ENCODE measurements around the gene FLNB. TPM values are rescaled to one million over a fixed set of nuclear protein-coding genes. Genes with fewer than 3 reads are reported as not detected.

The FLNB gene
- total RNA-seq, 1 donor from 2014 or later, result 32.0 TPM

DNA sequence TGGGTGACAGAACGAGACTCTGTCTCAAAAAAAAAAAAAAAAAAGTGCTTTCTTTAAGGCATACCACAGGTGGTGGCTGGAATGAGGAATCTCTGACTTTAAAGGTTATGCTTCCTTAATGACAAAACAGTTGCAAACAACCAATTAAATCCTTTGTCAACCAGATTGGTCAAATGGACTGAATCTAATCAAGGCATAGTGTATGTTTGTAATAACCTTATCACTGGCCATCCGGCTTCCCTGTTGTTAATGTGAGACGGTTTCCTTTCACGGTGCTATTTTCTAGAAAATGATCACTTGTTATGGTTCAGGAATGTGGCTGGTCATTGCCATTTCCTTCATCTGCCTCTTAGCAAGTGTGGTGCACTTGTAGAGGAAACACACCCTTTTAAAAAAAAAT, 75.9 kb downstream of the FLNB start:
- Histone ChIP-seq H3K36me3 (no peaks in the 10 kb centered on the region), H3K4me2 (no peak overlapping the region), H2AFZ (replicated peaks) (no peak overlapping the region), H3F3A (ENCODE audit: low read depth) (no peaks in the 10 kb centered on the region), H3K27ac (no peak overlapping the region), H3K9me3 (ENCODE audit: low read depth) (no peaks in the 10 kb centered on the region), H3K9ac (no peak overlapping the region), H3K4me3 (no peak overlapping the region), H3K27me3 (no peaks in the 10 kb centered on the region), H3K79me2 (ENCODE audit: low read depth) (no peaks in the 10 kb centered on the region), H3K4me1 (no peaks in the 10 kb centered on the region), H4K20me1 (ENCODE audit: low read depth) (no peaks in the 10 kb centered on the region)
- H3K9me3 Mint-ChIP-seq, result no peaks in the 10 kb centered on the region
- no peak overlapping the region for H3K27ac Mint-ChIP-seq
- H3K4me3 Mint-ChIP-seq, result no peak overlapping the region
- no peak for DNase-seq (ENCODE audit: low spot score)
- H3K4me1 Mint-ChIP-seq, result peaks cover 7% of the 10 kb centered on the region
- TF ChIP-seq, protein P1, sequence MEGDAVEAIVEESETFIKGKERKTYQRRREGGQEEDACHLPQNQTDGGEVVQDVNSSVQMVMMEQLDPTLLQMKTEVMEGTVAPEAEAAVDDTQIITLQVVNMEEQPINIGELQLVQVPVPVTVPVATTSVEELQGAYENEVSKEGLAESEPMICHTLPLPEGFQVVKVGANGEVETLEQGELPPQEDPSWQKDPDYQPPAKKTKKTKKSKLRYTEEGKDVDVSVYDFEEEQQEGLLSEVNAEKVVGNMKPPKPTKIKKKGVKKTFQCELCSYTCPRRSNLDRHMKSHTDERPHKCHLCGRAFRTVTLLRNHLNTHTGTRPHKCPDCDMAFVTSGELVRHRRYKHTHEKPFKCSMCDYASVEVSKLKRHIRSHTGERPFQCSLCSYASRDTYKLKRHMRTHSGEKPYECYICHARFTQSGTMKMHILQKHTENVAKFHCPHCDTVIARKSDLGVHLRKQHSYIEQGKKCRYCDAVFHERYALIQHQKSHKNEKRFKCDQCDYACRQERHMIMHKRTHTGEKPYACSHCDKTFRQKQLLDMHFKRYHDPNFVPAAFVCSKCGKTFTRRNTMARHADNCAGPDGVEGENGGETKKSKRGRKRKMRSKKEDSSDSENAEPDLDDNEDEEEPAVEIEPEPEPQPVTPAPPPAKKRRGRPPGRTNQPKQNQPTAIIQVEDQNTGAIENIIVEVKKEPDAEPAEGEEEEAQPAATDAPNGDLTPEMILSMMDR (IDR thresholded peaks at IDR 0.05), result no peak
- TF ChIP-seq EZH2 (IDR thresholded peaks at IDR 0.05) (no peak), EZH2phosphoT487 (IDR thresholded peaks at IDR 0.05) (no peak)
- peaks cover 17% of the 10 kb centered on the region for H3K36me3 Mint-ChIP-seq
- H3K27me3 Mint-ChIP-seq (ENCODE audit: insufficient read depth, low read depth), result peaks cover 3% of the 10 kb centered on the region

GRCh38 chr3:58084788-58085543, 76.7 kb downstream of the FLNB start:
- H3K27ac ChIP-seq, result no peak overlapping the region
- H3K36me3 Mint-ChIP-seq, result peaks cover 12% of the 10 kb centered on the region
- H3K27ac Mint-ChIP-seq, result no peak overlapping the region

DNA sequence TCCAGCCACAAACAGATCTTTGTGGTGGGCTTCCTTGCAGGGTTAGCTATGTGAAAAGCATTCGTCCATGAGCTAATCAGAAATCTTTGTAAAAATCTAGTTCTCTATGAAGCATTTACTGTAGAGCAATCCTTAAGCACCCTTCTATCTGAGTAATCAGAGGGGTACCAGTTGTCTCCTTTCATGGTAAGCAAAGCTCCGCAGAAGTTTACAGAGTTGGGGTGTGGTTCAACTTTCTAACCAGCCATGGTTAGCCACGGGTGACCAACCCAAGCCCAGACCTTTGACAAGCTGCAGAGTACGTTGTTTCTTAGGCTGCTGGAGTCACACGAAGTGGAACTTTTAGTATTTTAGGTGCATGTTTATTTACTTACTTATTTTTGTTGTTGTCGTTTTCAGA, 77.4 kb downstream of the FLNB start:
- H3K36me3 ChIP-seq, result no peaks in the 10 kb centered on the region
- no peaks in the 10 kb centered on the region for H3K9me3 Mint-ChIP-seq
- H3K36me3 Mint-ChIP-seq, result peaks cover 10% of the 10 kb centered on the region
- peaks cover 7% of the 10 kb centered on the region for H3K4me1 Mint-ChIP-seq
- H2AFZ ChIP-seq (replicated peaks), result no peak overlapping the region
- no peak for DNase-seq (ENCODE audit: low spot score)
- H4K20me1 ChIP-seq (ENCODE audit: low read depth), result no peaks in the 10 kb centered on the region
- no peak overlapping the region for H3K4me3 ChIP-seq
- H3K27me3 Mint-ChIP-seq (ENCODE audit: insufficient read depth, low read depth), result peaks cover 3% of the 10 kb centered on the region
- no peak overlapping the region for H3K27ac Mint-ChIP-seq
- H3K9ac ChIP-seq, result no peak overlapping the region
- no peaks in the 10 kb centered on the region for H3K4me1 ChIP-seq
- H3K4me2 ChIP-seq, result no peak overlapping the region
- no peaks in the 10 kb centered on the region for H3F3A ChIP-seq (ENCODE audit: low read depth)
- H3K9me3 ChIP-seq (ENCODE audit: low read depth), result no peaks in the 10 kb centered on the region
- H3K27me3 ChIP-seq, result no peaks in the 10 kb centered on the region
- H3K27ac ChIP-seq, result no peak overlapping the region
- H3K4me3 Mint-ChIP-seq, result no peak overlapping the region
- TF ChIP-seq, protein P1 (IDR thresholded peaks at IDR 0.05), result no peak
- TF ChIP-seq EZH2 (IDR thresholded peaks at IDR 0.05) (no peak), EZH2phosphoT487 (IDR thresholded peaks at IDR 0.05) (no peak)
- no peaks in the 10 kb centered on the region for H3K79me2 ChIP-seq (ENCODE audit: low read depth)

More at GRCh38 chr3:58084788-58085543, 76.7 kb downstream of the FLNB start:
- H3K27me3 ChIP-seq, result no peaks in the 10 kb centered on the region
- H3K4me1 Mint-ChIP-seq, result peaks cover 7% of the 10 kb centered on the region
- H3K79me2 ChIP-seq (ENCODE audit: low read depth), result no peaks in the 10 kb centered on the region
- H3K9me3 Mint-ChIP-seq, result no peaks in the 10 kb centered on the region
- no peaks in the 10 kb centered on the region for H3K36me3 ChIP-seq
- no peaks in the 10 kb centered on the region for H3K4me1 ChIP-seq
- TF ChIP-seq, protein P1 (IDR thresholded peaks at IDR 0.05), result no peak
- TF ChIP-seq EZH2 (IDR thresholded peaks at IDR 0.05), result no peak
- no peak for TF ChIP-seq EZH2phosphoT487 (IDR thresholded peaks at IDR 0.05)
- no peak overlapping the region for H3K4me3 ChIP-seq
- no peaks in the 10 kb centered on the region for H4K20me1 ChIP-seq (ENCODE audit: low read depth)
- H3K27me3 Mint-ChIP-seq (ENCODE audit: insufficient read depth, low read depth), result peaks cover 3% of the 10 kb centered on the region
- no peak overlapping the region for H3K9ac ChIP-seq
- H2AFZ ChIP-seq (replicated peaks), result no peak overlapping the region
- no peak overlapping the region for H3K4me3 Mint-ChIP-seq
- no peak for DNase-seq (ENCODE audit: low spot score)
- no peaks in the 10 kb centered on the region for H3K9me3 ChIP-seq (ENCODE audit: low read depth)
- H3K4me2 ChIP-seq, result no peak overlapping the region
- no peaks in the 10 kb centered on the region for H3F3A ChIP-seq (ENCODE audit: low read depth)
